Body of pancreas (tissue), 4 donors: ENCODE results near the gene SETDB1. TPM values are rescaled to one million over a fixed set of nuclear protein-coding genes. Genes with fewer than 3 reads are reported as not detected.

Source experiments
- ATAC-seq: fragments of 150-250 bp; one replicate; pipeline ENCODE4 v1.9.1; 2016
- DNase-seq, 4 donors: peaks; one replicate each; pipeline ENCODE4 v3.0.0-alpha.2; 2019
- H3K27ac ChIP-seq, 4 donors: fragments of 200-600 bp; sonication (generic); 1 replicate in 3 of 4; 2 replicates in 1 of 4; pipeline versions ENCODE4 v1.5.1 to v1.6.1; 2016 to 2019; ENCODE audit warnings: mild to moderate bottlenecking in 1 of 4, mixed read lengths in 1 of 4, moderate library complexity in 1 of 4
- H3K27me3 ChIP-seq, 2 donors: fragments of 200-600 bp; sonication (generic); one replicate each; pipeline ENCODE4 v1.6.0; 2016; ENCODE audit warnings: mild to moderate bottlenecking in 1 of 2
- H3K36me3 ChIP-seq, 2 donors: fragments of 200-600 bp; sonication (generic); replicated peaks in 1 of 2; 2 replicates each; pipeline ENCODE4 v1.5.1; 2016; ENCODE audit warnings: low read depth in 2 of 2; ENCODE audit not compliant: insufficient read depth in 1 of 2
- H3K4me1 ChIP-seq: fragments of 200-600 bp; sonication (generic); one replicate; pipeline ENCODE4 v1.6.0; 2016
- H3K4me3 ChIP-seq, 2 donors: fragments of 200-600 bp; sonication (generic); 1 replicate in 1 of 2; 2 replicates in 1 of 2; pipeline ENCODE4 v1.5.1; 2016 to 2019
- H3K9me3 ChIP-seq, 3 donors: fragments of 200-600 bp; sonication (generic); 1 replicate in 2 of 3; 2 replicates in 1 of 3; pipeline ENCODE4 v1.5.1; 2016
- CTCF ChIP-seq, 7 experiments: fragments of 450-650 bp in 4 of 7; fragments of 200-600 bp in 3 of 7; sonication (generic) in 3 of 7; IDR thresholded peaks; one replicate each; pipeline ENCODE4 v1.5.1; 2016 to 2019; ENCODE audit warnings: antibody characterized with exemption in 7 of 7
- POLR2A ChIP-seq, 3 donors: fragments of 450-650 bp; IDR thresholded peaks; one replicate each; pipeline ENCODE4 v1.6.1; 2016; ENCODE audit warnings: antibody characterized with exemption in 3 of 3, mild to moderate bottlenecking in 2 of 3
- WGBS, 2 donors: methylation state at CpG; one replicate each; pipeline ENCODE4 v1.1.5; 2017; 5-methylcytosine and 5-hydroxymethylcytosine counted together
- intact Hi-C: fragments of 100-400 bp; cut with DNase I; formaldehyde crosslinking; loops from one replicate; pipeline ENCODE4 v1.15.1; 2023
- total RNA-seq, 2 donors: library from RNA; depleted of rRNA; stranded (reverse); fragments of >200 nt; gene quantifications; one replicate each; pipeline ENCODE4 v1.1.0, GENCODE V29; 2016

The SETDB1 gene
- total RNA-seq, 2 donors from 2014 or later: 26.5 to 45.2 TPM

- Histone ChIP-seq H3K27me3 (no peaks in the 10 kb centered on the region), H3K27ac (peak overlapping the region in 2 of 4 donors; percentile 47 to 82), H3K9me3 (no peaks in the 10 kb centered on the region), H3K36me3 (no peaks in the 10 kb centered on the region), H3K4me3 (no peak overlapping the region), H3K4me1 (peaks cover 27% of the 10 kb centered on the region)
- intact Hi-C loops: no loop called here
- DNase-seq (no peak), ATAC-seq (no peak)
- TF ChIP-seq POLR2A (IDR thresholded peaks at IDR 0.05): no peak
- no peak for TF ChIP-seq CTCF (IDR thresholded peaks at IDR 0.05)
- WGBS, 2 donors: 91 to 97% methylated on average over 2 of the region's 2 CpGs
These were observed 59.1 kb downstream of the SETDB1 start for GRCh38 chr1:150985179-150985825.

DNA sequence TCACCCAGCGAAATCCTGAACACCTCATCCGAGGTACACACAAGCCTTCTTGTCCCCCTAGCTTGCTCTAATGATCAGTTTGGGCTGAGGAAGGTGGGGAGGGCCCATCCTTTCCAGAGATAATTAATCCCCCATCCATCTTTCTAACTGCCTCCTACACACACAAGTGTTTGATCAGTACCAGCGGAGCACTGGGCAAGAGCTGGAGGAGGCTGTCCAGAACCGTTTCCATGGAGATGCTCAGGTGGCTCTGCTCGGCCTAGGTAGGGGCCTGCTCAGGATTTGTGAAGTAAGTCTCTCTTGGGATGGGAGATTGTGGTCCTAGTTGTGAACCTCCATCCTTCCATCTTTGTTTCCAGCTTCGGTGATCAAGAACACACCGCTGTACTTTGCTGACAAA lies 61.8 kb downstream of the SETDB1 start:
- TF ChIP-seq POLR2A (IDR thresholded peaks at IDR 0.05) (no peak), CTCF (IDR thresholded peaks at IDR 0.05) (no peak)
- Histone ChIP-seq H3K27ac (no peak overlapping the region), H3K36me3 (no peaks in the 10 kb centered on the region), H3K4me3 (no peak overlapping the region), H3K4me1 (peaks cover 29% of the 10 kb centered on the region), H3K9me3 (no peaks in the 10 kb centered on the region), H3K27me3 (no peaks in the 10 kb centered on the region)
- ATAC-seq: no peak
- WGBS, 2 donors: 66 to 81% methylated on average over 7 of the region's 7 CpGs
- intact Hi-C loops: no loop called here
- DNase-seq: no peak

DNA sequence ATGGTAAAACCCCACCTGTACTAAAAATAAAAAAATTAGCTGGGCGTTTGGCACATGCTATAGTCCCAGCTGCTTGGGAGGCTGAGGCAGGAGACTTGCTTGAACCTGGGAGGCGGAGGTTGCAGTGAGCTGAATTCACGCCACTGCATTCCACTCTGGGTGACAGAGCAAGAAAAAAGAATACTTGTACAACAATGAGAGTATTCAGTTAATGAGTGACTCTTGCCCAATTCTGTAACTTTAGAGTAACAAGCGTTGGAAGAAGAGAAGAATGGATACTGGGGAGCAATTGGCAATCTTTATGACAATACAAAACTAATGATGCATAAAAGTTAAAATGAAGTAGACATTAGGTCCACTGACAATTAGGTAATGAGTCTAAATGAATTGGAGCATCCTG lies 66.5 kb downstream of the SETDB1 start:
- Histone ChIP-seq H3K36me3 (peaks cover 0 to 12% of the 10 kb centered on the region in 2 donors), H3K4me1 (peaks cover 13% of the 10 kb centered on the region), H3K4me3 (no peak overlapping the region), H3K27me3 (no peaks in the 10 kb centered on the region), H3K9me3 (no peaks in the 10 kb centered on the region), H3K27ac (peak overlapping the region in 3 of 4 donors; percentile 14 to 44 (median 31))
- intact Hi-C loops: no loop called here
- TF ChIP-seq POLR2A (IDR thresholded peaks at IDR 0.05) (no peak), CTCF (IDR thresholded peaks at IDR 0.05) (no peak)
- 43 to 53% methylated on average over 4 of the region's 4 CpGs for WGBS, 2 donors
- ATAC-seq (no peak), DNase-seq (no peak)

DNA sequence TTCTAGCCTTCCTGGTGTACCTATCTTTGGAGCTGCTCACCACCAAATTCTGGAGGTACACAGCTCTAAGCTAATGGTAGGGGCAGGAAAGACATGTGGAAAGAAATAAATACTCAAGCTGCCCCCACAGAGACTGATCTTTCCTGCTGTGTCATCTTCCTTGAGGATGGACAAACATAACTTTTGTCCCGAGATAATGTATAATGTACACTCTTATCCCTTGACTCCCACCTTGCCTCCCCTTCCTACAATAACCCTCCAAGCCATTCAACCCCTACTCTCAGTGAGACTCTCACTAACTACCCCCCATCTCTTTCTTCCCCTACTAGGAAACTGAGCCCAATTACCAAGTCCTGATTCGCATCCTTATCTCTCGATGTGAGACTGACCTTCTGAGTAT lies 68.1 kb downstream of the SETDB1 start:
- ATAC-seq (no peak), DNase-seq (no peak)
- intact Hi-C loops: no loop called here
- H3K27me3 ChIP-seq: no peaks in the 10 kb centered on the region
- peak overlapping the region in 1 of 4 donors; percentile 28 for H3K27ac ChIP-seq
- no peak overlapping the region for H3K4me3 ChIP-seq
- WGBS, 2 donors: 48 to 56% methylated on average over 3 of the region's 3 CpGs
- no peaks in the 10 kb centered on the region for H3K9me3 ChIP-seq
- H3K36me3 ChIP-seq: peaks cover 5 to 25% of the 10 kb centered on the region in 2 donors
- H3K4me1 ChIP-seq: peaks cover 13% of the 10 kb centered on the region
- TF ChIP-seq POLR2A (IDR thresholded peaks at IDR 0.05): no peak
- no peak for TF ChIP-seq CTCF (IDR thresholded peaks at IDR 0.05)

GRCh38 chr1:150995460-150995859 lies 69.3 kb downstream of the SETDB1 start:
- intact Hi-C loops: no loop called here
- Histone ChIP-seq H3K27ac (peak overlapping the region in 2 of 4 donors; percentile 7 to 24), H3K4me3 (no peak overlapping the region), H3K36me3 (peaks cover 15 to 32% of the 10 kb centered on the region in 2 donors), H3K27me3 (no peaks in the 10 kb centered on the region), H3K4me1 (peaks cover 13% of the 10 kb centered on the region), H3K9me3 (no peaks in the 10 kb centered on the region)
- no peak for DNase-seq
- TF ChIP-seq CTCF (IDR thresholded peaks at IDR 0.05) (no peak), POLR2A (IDR thresholded peaks at IDR 0.05) (no peak)
- WGBS, 2 donors: 59 to 68% methylated on average over 4 of the region's 4 CpGs
- ATAC-seq: no peak
